HCT116 (cell line): ENCODE measurements around the gene TRIM5.

Experiments used
- CTCF ChIP-seq, 3 experiments: fragments of 200-600 bp in 1 of 3; sonication (generic) in 1 of 3; IDR thresholded peaks in 2 of 3; conservative IDR thresholded peaks in 1 of 3; 2 replicates each; pipeline ENCODE4 v1.5.1; 2012 to 2017; ENCODE audit warnings: low read depth in 2 of 3, low read length in 2 of 3, antibody characterized with exemption in 1 of 3, borderline replicate concordance in 1 of 3, control low read depth in 1 of 3, mild to moderate bottlenecking in 1 of 3, mixed read lengths in 1 of 3, mixed run types in 1 of 3, moderate library complexity in 1 of 3; ENCODE audit not compliant: insufficient read depth in 1 of 3
- EZH2 ChIP-seq: fragments of 200-600 bp; sonication (generic); IDR thresholded peaks from 2 replicates; pipeline ENCODE4 v1.6.1; 2017; ENCODE audit warnings: antibody characterized with exemption, mixed run types
- JUND ChIP-seq: IDR thresholded peaks from 2 replicates; pipeline ENCODE4 v1.6.1; 2012
- POLR2A ChIP-seq: IDR thresholded peaks from 2 replicates; pipeline ENCODE4 v1.7.0; 2011; ENCODE audit warnings: borderline replicate concordance; ENCODE audit not compliant: insufficient read depth, insufficient read length; ENCODE audit errors: extremely low read depth

- TF ChIP-seq EZH2 (no peak), CTCF (IDR thresholded peaks at IDR 0.05 in 2 of 3, conservative IDR thresholded peaks at IDR 0.05 in 1 of 3; ENCODE audit: borderline replicate concordance in 1 of 3, insufficient read depth in 1 of 3, low read depth in 2 of 3, low read length in 2 of 3) (no peak), JUND (no peak), POLR2A (no peak)
These were observed 10.7 kb upstream of the TRIM5 start for GRCh38 chr11:5695580-5695979.
